Rectal smooth muscle tissue (tissue), 1 donor: Measurements from ENCODE around the gene PPM1K.
"Not testable (repeated sequence)": the region's sequence is repeated elsewhere in the genome, so short reads cannot be mapped to it uniquely, and the experiment has no call there.

Experiments
- H3K27ac ChIP-seq: one replicate; pipeline ENCODE4 v1.7.0; 2013; ENCODE audit warnings: low read depth, low read length, inconsistent platforms
- H3K27me3 ChIP-seq: one replicate; pipeline ENCODE4 v1.7.0; 2013; ENCODE audit warnings: low read length; ENCODE audit not compliant: control insufficient read depth, insufficient read depth
- H3K36me3 ChIP-seq: one replicate; pipeline ENCODE4 v1.7.0; 2013; ENCODE audit warnings: low read length; ENCODE audit not compliant: control insufficient read depth, insufficient read depth
- H3K4me1 ChIP-seq: one replicate; pipeline ENCODE4 v1.7.0; 2013; ENCODE audit warnings: low read length; ENCODE audit not compliant: control insufficient read depth, insufficient read depth
- H3K4me3 ChIP-seq: one replicate; pipeline ENCODE4 v1.7.0; 2013; ENCODE audit warnings: low read length
- H3K9ac ChIP-seq: one replicate; pipeline ENCODE4 v1.7.0; 2013; ENCODE audit warnings: low read length

The PPM1K gene

DNA sequence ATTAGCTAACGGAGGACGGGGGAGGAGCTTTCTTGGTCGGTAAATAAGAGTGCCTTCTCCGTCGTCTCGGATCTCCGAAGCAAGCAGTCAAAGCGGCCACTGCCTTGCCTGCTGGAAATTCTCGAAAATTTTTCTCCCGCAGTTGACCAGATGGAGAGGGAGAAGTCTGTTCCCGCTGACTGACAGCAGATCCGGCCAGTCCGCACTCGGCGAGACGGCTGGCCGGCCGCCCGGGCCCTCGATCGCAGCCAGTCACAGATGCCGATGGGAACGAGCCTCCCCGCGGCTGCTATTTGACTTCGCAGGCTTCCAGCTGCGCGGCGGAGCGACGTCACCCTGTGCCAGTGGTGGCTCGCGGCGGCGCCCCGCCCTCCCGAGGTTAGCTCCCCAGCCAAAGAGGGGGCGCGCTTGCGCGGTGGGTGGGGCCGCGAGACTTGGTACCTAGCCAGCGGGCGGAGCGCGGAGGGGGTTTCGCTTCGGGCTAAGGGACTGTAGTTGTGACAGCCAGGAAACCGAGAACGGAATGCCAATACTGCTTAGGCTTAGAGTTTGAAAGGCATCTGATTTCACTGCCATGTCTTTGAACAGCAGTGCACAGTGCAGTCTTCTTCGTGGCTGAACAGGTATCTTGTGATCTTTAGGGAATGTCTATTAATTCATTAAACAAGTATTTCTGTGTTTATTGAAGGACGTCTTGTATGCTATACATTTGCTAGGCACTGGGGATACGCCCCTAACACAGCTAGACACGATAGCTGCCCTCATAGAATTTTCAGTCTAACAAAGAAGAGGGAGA, at the start of gene PPM1K:
PPM1K (minus strand) TSS at position 123 of the 796 bp plus-strand sequence. CDS start 5,978 bp downstream, outside the sequence.
- peaks cover 13% of the 10 kb centered on the region for H3K4me1 ChIP-seq
- no peaks in the 10 kb centered on the region for H3K36me3 ChIP-seq
- H3K9ac ChIP-seq: peak within 1 kb of the TSS; percentile 85
- peak within 1 kb of the TSS; percentile 92 for H3K27ac ChIP-seq
- no peaks in the 10 kb centered on the region for H3K27me3 ChIP-seq
- H3K4me3 ChIP-seq: peak within 1 kb of the TSS; percentile 96

DNA sequence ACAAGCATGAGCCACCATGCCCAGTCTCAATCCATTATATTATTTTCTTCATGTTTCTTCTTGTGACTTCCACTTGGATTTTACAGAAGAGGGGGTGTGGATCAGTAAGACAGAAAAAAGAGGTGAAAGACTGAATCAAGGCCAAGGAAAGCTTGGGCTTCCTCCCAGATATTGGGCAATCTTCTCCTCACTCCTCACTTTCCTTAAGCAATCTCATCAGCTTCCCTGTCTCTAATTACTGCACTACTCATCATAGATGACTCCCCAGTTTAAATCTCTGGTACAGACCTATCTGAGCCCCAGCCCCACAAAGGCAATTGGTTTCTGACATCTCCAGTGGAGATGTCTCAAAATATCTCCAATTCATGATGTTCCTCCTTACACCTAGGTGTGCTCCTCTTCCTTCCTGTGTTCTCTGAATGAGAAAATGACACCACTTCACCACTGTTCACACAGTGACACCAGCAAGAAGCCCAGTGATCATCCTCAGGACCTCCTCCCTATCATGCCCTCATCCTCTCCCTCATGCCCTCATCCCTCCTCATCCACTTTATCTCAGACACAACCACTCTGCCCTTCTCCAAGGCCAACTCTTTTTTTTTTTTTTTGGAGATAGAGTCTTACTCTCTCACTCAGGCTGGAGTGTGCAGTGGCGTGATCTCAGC, 49.5 kb upstream of the PPM1K start:
- Histone ChIP-seq H3K4me3 (no peak overlapping the region), H3K27ac (no peak overlapping the region), H3K9ac (no peak overlapping the region), H3K4me1 (no peaks in the 10 kb centered on the region), H3K36me3 (no peaks in the 10 kb centered on the region), H3K27me3 (no peaks in the 10 kb centered on the region)

DNA sequence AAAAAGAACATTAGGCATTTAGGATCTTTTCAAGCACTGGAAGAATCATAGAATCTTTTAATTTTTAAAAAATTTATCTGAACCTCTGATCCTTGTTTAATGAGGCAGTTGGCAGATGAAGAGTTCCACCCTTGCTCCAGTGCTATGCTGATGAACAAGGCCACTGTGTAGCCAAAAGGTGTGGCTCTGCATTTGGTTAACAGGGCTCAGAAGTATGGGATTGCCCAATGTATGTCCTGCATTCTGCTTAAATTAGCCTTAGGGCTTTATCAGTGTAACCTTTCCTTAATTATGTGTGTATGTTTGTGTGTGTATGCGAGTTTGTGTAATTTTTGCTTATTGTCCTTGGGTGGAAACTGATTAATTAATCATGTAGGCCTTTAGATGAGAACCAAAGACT, 43.3 kb upstream of the PPM1K start:
- H3K27me3 ChIP-seq: no peaks in the 10 kb centered on the region
- H3K4me1 ChIP-seq: no peaks in the 10 kb centered on the region
- no peak overlapping the region for H3K27ac ChIP-seq
- no peak overlapping the region for H3K9ac ChIP-seq
- no peak overlapping the region for H3K4me3 ChIP-seq
- no peaks in the 10 kb centered on the region for H3K36me3 ChIP-seq

DNA sequence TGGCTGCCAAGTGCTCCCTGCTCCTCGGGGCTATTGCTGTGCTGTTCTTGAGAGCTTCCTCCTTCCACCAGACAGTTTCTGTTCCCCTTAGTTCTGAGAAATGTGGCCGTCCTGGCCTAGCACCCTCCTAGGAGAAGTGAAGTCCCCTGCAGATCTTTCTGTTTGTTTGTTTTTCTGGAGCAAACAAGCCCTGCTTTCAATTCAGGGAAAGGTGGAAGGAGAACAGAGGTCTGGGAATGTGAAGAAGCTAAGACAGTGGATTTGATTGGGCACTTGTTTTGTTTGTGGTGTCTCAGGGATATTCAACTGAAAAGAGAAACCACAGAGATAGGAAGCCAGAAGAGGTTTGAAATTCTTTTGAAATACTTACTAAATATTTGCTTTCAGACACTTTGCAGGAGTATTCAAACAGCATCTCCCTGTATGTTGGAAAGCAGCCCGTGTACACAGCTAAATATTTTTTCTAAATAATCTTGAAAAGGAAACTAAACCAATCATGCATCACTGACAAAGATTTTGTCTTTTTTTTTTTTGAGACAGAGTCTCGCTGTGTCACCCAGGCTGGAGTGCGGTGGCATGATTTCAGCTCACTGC, 36.5 kb upstream of the PPM1K start:
- no peak overlapping the region for H3K27ac ChIP-seq
- H3K4me1 ChIP-seq: no peaks in the 10 kb centered on the region
- H3K4me3 ChIP-seq: no peak overlapping the region
- no peak overlapping the region for H3K9ac ChIP-seq
- no peaks in the 10 kb centered on the region for H3K36me3 ChIP-seq
- no peaks in the 10 kb centered on the region for H3K27me3 ChIP-seq

DNA sequence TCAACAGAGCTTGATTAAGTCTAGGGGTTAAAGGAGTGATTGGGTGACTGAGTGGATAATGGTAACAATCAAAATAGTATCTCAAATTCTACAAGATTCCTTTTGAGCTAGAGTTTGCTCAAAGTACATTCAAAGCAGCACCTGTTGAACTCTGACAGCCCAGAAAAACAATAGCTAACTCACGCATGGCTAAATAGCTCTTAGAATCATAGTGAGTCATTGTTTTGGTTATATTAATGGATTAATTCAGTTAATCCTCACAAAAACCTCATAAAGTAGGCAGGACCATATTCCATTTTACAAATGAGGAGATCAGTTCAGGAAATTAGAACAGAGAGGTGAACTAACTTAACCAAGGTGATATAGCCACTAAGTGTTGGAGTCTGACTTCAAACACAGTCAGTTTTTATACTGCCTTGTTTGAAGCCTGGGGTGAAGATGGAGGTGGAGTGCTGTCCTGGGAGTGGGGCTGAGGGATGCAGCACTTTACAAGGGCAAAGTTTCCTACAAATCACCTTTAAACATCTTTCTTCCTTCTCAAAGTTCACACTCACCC, 35.9 kb upstream of the PPM1K start:
- H3K9ac ChIP-seq: no peak overlapping the region
- H3K4me1 ChIP-seq: no peaks in the 10 kb centered on the region
- no peaks in the 10 kb centered on the region for H3K36me3 ChIP-seq
- no peak overlapping the region for H3K27ac ChIP-seq
- H3K27me3 ChIP-seq: no peaks in the 10 kb centered on the region
- H3K4me3 ChIP-seq: no peak overlapping the region

DNA sequence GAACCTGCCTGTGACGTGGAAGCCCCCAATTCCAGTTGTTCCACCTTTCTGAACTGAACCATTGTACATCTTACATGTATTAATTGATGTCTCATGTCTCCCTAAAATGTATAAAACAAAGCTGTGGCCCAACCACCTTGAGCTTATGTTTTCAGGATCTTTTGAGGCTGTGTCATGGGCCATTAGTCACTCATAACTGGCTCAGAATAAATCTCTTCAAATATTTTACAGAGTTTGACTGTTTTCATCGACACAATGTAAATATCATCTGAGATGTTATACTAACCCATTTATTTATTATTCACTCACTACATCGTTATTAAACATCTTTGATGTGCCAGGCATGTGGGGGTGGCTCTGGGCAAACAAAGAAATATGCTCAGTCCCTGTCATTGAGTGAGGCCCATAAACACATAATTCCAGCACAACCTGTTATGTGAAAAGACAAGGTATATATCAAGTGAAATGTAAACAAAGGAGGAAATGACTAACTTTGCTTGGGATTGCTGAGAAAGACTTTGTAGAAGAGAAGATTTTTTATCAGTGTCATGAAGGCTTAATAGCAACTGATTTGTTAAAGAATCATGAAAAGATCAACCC, 34.5 kb upstream of the PPM1K start:
- H3K4me1 ChIP-seq: no peaks in the 10 kb centered on the region
- no peak overlapping the region for H3K27ac ChIP-seq
- H3K27me3 ChIP-seq: no peaks in the 10 kb centered on the region
- no peak overlapping the region for H3K9ac ChIP-seq
- H3K36me3 ChIP-seq: no peaks in the 10 kb centered on the region
- no peak overlapping the region for H3K4me3 ChIP-seq

DNA sequence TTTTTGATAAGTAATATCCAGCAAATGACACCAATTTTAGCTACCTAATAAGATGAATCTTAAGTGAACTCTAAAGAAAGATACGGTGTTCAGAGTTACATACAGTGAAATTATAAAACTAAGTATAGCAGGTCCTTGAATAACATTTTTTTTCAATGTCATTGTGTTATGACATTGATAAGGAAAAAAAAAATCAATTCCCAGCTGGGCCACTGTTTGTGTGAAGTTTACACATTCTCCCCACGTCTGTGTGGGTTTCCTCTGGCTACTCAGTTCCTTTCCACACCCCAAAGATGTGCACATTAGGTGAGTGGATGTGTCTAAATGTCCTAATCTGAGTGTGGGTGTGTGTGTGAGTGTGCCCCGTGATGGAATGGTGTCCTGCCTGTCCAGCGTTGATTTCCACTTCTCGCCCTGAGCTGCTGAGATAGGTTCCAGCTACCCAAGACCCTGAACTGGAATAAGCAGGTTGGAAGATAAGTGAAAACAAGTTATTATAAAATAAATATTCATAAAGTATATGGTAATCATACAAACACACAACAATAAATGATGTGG, 31.2 kb upstream of the PPM1K start:
- Histone ChIP-seq H3K27me3 (no peaks in the 10 kb centered on the region), H3K9ac (no peak overlapping the region), H3K4me3 (no peak overlapping the region), H3K27ac (no peak overlapping the region), H3K4me1 (no peaks in the 10 kb centered on the region), H3K36me3 (no peaks in the 10 kb centered on the region)

DNA sequence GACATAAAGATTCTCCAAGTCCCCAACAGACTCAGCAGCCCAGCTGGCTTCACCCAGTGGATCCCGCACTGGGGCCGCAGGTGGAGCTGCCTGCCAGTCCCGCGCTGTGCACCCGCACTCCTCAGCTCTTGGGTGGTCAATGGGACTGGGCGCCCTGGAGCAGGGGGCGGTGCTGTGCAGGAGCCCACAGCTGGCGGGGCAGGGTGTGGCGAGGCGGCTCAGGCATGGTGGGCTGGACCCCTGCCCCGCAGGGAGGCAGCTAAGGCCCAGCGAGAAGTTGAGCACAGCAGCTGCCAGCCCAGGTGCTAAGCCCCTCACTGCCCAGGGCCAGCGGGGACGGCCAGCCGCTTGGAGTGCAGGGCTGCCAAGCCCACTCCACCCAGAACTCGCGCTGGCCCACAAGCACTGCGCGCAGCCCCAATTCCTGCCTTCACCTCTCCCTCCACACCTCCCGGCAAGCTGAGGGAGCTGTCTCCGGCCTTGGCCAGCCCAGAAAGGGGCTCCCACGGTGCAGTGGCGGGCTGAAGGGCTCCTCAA, 28.8 kb upstream of the PPM1K start:
- not testable (repeated sequence) for H3K4me3 ChIP-seq, H3K36me3 ChIP-seq, H3K9ac ChIP-seq, H3K4me1 ChIP-seq, H3K27ac ChIP-seq, H3K27me3 ChIP-seq

DNA sequence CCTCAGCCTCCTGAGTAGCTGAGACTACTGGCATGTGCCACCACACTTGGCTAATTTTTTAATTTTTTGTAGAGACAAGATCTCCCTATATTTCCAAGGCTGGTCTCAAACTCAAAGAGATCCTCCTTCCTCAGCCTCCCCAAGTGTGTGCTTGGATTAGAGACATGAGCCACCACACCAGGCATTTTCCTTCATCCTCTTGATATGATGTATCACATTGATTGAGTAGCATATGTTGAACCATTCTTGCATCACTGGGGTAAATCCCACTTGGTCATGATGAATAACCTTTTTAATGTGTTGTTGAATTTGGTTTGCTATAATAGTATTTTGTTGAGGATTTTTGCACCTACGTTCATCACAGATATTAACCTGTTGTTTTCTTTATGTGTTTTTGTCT, 24.2 kb upstream of the PPM1K start:
- no peaks in the 10 kb centered on the region for H3K4me1 ChIP-seq
- no peaks in the 10 kb centered on the region for H3K36me3 ChIP-seq
- H3K9ac ChIP-seq: no peak overlapping the region
- H3K4me3 ChIP-seq: no peak overlapping the region
- no peaks in the 10 kb centered on the region for H3K27me3 ChIP-seq
- no peak overlapping the region for H3K27ac ChIP-seq

DNA sequence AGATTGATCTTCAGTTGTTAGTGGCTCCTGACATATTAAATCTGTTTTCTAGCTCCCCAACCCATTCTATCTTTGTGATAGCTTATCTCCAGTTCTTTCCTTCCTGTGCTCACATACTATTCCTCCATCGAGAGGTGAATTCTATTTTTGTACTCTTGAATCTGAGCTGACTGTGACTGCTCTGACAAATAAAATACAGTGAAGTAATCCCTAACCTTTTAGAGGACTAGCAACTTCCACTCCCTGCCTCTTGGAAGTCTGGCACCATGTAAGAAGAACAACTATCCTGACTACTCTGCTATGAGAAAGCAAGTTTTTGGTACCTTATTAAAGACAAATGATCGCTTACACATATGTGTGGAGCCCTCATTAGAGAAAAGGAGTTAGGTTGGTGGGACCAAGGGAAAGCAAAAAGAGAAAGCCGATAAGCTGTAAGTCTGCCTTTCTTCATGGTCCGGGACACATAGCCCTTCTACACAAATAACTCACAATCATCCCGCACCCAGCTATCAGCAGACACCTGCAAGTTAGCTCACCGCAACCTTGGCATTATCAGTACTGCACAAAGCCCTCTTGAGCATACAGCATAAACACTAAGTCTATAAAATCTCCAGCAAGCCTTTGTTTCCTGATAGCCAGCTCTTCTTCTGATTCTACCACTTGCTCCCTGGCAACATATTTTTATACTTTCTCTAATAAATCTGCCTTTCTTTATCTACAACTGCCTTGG, 13.5 kb upstream of the PPM1K start:
- H3K9ac ChIP-seq: no peak overlapping the region
- no peak overlapping the region for H3K27ac ChIP-seq
- H3K4me1 ChIP-seq: no peaks in the 10 kb centered on the region
- no peak overlapping the region for H3K4me3 ChIP-seq
- no peaks in the 10 kb centered on the region for H3K36me3 ChIP-seq
- no peaks in the 10 kb centered on the region for H3K27me3 ChIP-seq

DNA sequence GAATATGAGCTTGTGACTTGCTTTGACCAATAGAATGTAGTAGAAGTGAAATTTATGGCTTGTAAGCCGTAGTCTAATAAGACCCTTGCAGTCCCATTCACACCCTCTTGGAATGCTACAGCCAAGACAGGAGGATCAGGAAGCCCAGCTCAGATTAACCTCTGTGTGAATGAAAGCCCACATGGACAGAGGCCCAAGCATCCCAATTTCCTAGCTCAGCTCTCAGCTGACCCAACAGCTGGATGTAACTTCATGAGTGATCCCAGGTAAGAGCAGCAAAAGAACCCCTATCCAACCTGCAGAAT, 12.8 kb upstream of the PPM1K start:
- no peaks in the 10 kb centered on the region for H3K36me3 ChIP-seq
- no peak overlapping the region for H3K27ac ChIP-seq
- no peak overlapping the region for H3K4me3 ChIP-seq
- no peak overlapping the region for H3K9ac ChIP-seq
- H3K27me3 ChIP-seq: no peaks in the 10 kb centered on the region
- no peaks in the 10 kb centered on the region for H3K4me1 ChIP-seq
